ENCODE measurements around the gene ENTPD7.

Gene ENTPD7

GRCh38 chr10:99682752-99683151, 23.4 kb downstream of the ENTPD7 start:
- H3K4me3 ChIP-seq (ENCODE audit: low read length), result no peak overlapping the region
- no peak for DNase-seq (ENCODE audit: low read depth, low spot score)
- no peaks in the 10 kb centered on the region for H3K4me1 ChIP-seq (ENCODE audit: control insufficient read depth, insufficient read depth, low read length)
- no CpG with 5 or more reads among the region's 1 CpG for WGBS (ENCODE audit: insufficient coverage, insufficient read length)
- H3K27ac ChIP-seq (ENCODE audit: low read length), result no peak overlapping the region
- no peaks in the 10 kb centered on the region; the same call in 1 of the 2 replicates for H3K36me3 ChIP-seq (ENCODE audit: control insufficient read depth, insufficient read depth, low read length)
- H3K27me3 ChIP-seq (ENCODE audit: control insufficient read depth, insufficient read depth, low read length), result no peaks in the 10 kb centered on the region
- no peaks in the 10 kb centered on the region for H3K9me3 ChIP-seq (ENCODE audit: control insufficient read depth, insufficient read depth, low read length)

GRCh38 chr10:99685597-99685967, 26.3 kb downstream of the ENTPD7 start:
- no peak for DNase-seq (ENCODE audit: low read depth, low spot score)
- Histone ChIP-seq H3K27me3 (ENCODE audit: control insufficient read depth, insufficient read depth, low read length) (no peaks in the 10 kb centered on the region), H3K36me3 (ENCODE audit: control insufficient read depth, insufficient read depth, low read length) (no peaks in the 10 kb centered on the region), H3K4me3 (ENCODE audit: low read length) (no peak overlapping the region), H3K9me3 (ENCODE audit: control insufficient read depth, insufficient read depth, low read length) (no peaks in the 10 kb centered on the region), H3K4me1 (ENCODE audit: control insufficient read depth, insufficient read depth, low read length) (no peaks in the 10 kb centered on the region), H3K27ac (ENCODE audit: low read length) (no peak overlapping the region)
- WGBS (ENCODE audit: insufficient coverage, insufficient read length), result no CpG with 5 or more reads among the region's 2 CpGs

- no peak overlapping the region for H3K27ac ChIP-seq (ENCODE audit: low read length)
- no peak for DNase-seq (ENCODE audit: low read depth, low spot score)
- H3K4me3 ChIP-seq (ENCODE audit: low read length), result no peak overlapping the region
- no peaks in the 10 kb centered on the region for H3K4me1 ChIP-seq (ENCODE audit: control insufficient read depth, insufficient read depth, low read length)
- H3K36me3 ChIP-seq (ENCODE audit: control insufficient read depth, insufficient read depth, low read length), result no peaks in the 10 kb centered on the region; the same call in 1 of the 2 replicates
- no peaks in the 10 kb centered on the region for H3K9me3 ChIP-seq (ENCODE audit: control insufficient read depth, insufficient read depth, low read length)
- no CpG with 5 or more reads among the region's 1 CpG for WGBS (ENCODE audit: insufficient coverage, insufficient read length)
- H3K27me3 ChIP-seq (ENCODE audit: control insufficient read depth, insufficient read depth, low read length), result no peaks in the 10 kb centered on the region
Observed at GRCh38 chr10:99689461-99689860, 30.2 kb downstream of the ENTPD7 start.

- no peak for DNase-seq (ENCODE audit: low read depth, low spot score)
- Histone ChIP-seq H3K36me3 (ENCODE audit: control insufficient read depth, insufficient read depth, low read length) (peaks cover 4% of the 10 kb centered on the region), H3K4me3 (ENCODE audit: low read length) (no peak overlapping the region), H3K9me3 (ENCODE audit: control insufficient read depth, insufficient read depth, low read length) (no peaks in the 10 kb centered on the region), H3K27me3 (ENCODE audit: control insufficient read depth, insufficient read depth, low read length) (no peaks in the 10 kb centered on the region), H3K27ac (ENCODE audit: low read length) (no peak overlapping the region), H3K4me1 (ENCODE audit: control insufficient read depth, insufficient read depth, low read length) (no peaks in the 10 kb centered on the region)
- WGBS (ENCODE audit: insufficient coverage, insufficient read length), result no CpG with 5 or more reads among the region's 3 CpGs
Observed at GRCh38 chr10:99693933-99694583, 34.7 kb downstream of the ENTPD7 start.

GRCh38 chr10:99695761-99696160, 36.5 kb downstream of the ENTPD7 start:
- H3K36me3 ChIP-seq (ENCODE audit: control insufficient read depth, insufficient read depth, low read length), result peaks cover 4% of the 10 kb centered on the region
- WGBS (ENCODE audit: insufficient coverage, insufficient read length), result no CpG with 5 or more reads among the region's 6 CpGs

GRCh38 chr10:99698504-99699080, 39.3 kb downstream of the ENTPD7 start:
- Histone ChIP-seq H3K27ac (ENCODE audit: low read length) (no peak overlapping the region), H3K27me3 (ENCODE audit: control insufficient read depth, insufficient read depth, low read length) (no peaks in the 10 kb centered on the region), H3K36me3 (ENCODE audit: control insufficient read depth, insufficient read depth, low read length) (peaks cover 4% of the 10 kb centered on the region), H3K4me1 (ENCODE audit: control insufficient read depth, insufficient read depth, low read length) (no peaks in the 10 kb centered on the region), H3K9me3 (ENCODE audit: control insufficient read depth, insufficient read depth, low read length) (no peaks in the 10 kb centered on the region), H3K4me3 (ENCODE audit: low read length) (no peak overlapping the region)
- DNase-seq (ENCODE audit: low read depth, low spot score), result peak; percentile 1
- WGBS (ENCODE audit: insufficient coverage, insufficient read length), result no CpG with 5 or more reads among the region's 8 CpGs

More at GRCh38 chr10:99695761-99696160, 36.5 kb downstream of the ENTPD7 start:
- H3K27ac ChIP-seq (ENCODE audit: low read length), result no peak overlapping the region
- H3K27me3 ChIP-seq (ENCODE audit: control insufficient read depth, insufficient read depth, low read length), result no peaks in the 10 kb centered on the region
- H3K4me1 ChIP-seq (ENCODE audit: control insufficient read depth, insufficient read depth, low read length), result no peaks in the 10 kb centered on the region
- no peaks in the 10 kb centered on the region for H3K9me3 ChIP-seq (ENCODE audit: control insufficient read depth, insufficient read depth, low read length)
- no peak for DNase-seq (ENCODE audit: low read depth, low spot score)
- H3K4me3 ChIP-seq (ENCODE audit: low read length), result no peak overlapping the region

- peaks cover 4% of the 10 kb centered on the region for H3K36me3 ChIP-seq (ENCODE audit: control insufficient read depth, insufficient read depth, low read length)
- H3K27ac ChIP-seq (ENCODE audit: low read length), result no peak overlapping the region
- H3K27me3 ChIP-seq (ENCODE audit: control insufficient read depth, insufficient read depth, low read length), result no peaks in the 10 kb centered on the region
- WGBS (ENCODE audit: insufficient coverage, insufficient read length), result no CpG with 5 or more reads among the region's 4 CpGs
- H3K4me3 ChIP-seq (ENCODE audit: low read length), result no peak overlapping the region
- no peak for DNase-seq (ENCODE audit: low read depth, low spot score)
- no peaks in the 10 kb centered on the region for H3K9me3 ChIP-seq (ENCODE audit: control insufficient read depth, insufficient read depth, low read length)
- H3K4me1 ChIP-seq (ENCODE audit: control insufficient read depth, insufficient read depth, low read length), result no peaks in the 10 kb centered on the region
Observed at GRCh38 chr10:99700649-99701048, 41.3 kb downstream of the ENTPD7 start.

GRCh38 chr10:99708428-99709012, 49.2 kb downstream of the ENTPD7 start:
- H3K36me3 ChIP-seq (ENCODE audit: control insufficient read depth, insufficient read depth, low read length), result no peaks in the 10 kb centered on the region; the same call in 1 of the 2 replicates

GRCh38 chr10:99709480-99710229, 50.3 kb downstream of the ENTPD7 start:
- Histone ChIP-seq H3K36me3 (ENCODE audit: control insufficient read depth, insufficient read depth, low read length) (no peaks in the 10 kb centered on the region; the same call in 1 of the 2 replicates), H3K27ac (ENCODE audit: low read length) (no peak overlapping the region), H3K27me3 (ENCODE audit: control insufficient read depth, insufficient read depth, low read length) (no peaks in the 10 kb centered on the region), H3K9me3 (ENCODE audit: control insufficient read depth, insufficient read depth, low read length) (no peaks in the 10 kb centered on the region), H3K4me1 (ENCODE audit: control insufficient read depth, insufficient read depth, low read length) (no peaks in the 10 kb centered on the region), H3K4me3 (ENCODE audit: low read length) (no peak overlapping the region)
- no CpG with 5 or more reads among the region's 4 CpGs for WGBS (ENCODE audit: insufficient coverage, insufficient read length)
- DNase-seq (ENCODE audit: low read depth, low spot score), result peak; percentile 0

More at GRCh38 chr10:99708428-99709012, 49.2 kb downstream of the ENTPD7 start:
- DNase-seq (ENCODE audit: low read depth, low spot score), result no peak
- no CpG with 5 or more reads among the region's 1 CpG for WGBS (ENCODE audit: insufficient coverage, insufficient read length)
- Histone ChIP-seq H3K9me3 (ENCODE audit: control insufficient read depth, insufficient read depth, low read length) (no peaks in the 10 kb centered on the region), H3K27me3 (ENCODE audit: control insufficient read depth, insufficient read depth, low read length) (no peaks in the 10 kb centered on the region), H3K27ac (ENCODE audit: low read length) (no peak overlapping the region), H3K4me1 (ENCODE audit: control insufficient read depth, insufficient read depth, low read length) (no peaks in the 10 kb centered on the region), H3K4me3 (ENCODE audit: low read length) (no peak overlapping the region)

- no peaks in the 10 kb centered on the region for H3K9me3 ChIP-seq (ENCODE audit: control insufficient read depth, insufficient read depth, low read length)
- no peaks in the 10 kb centered on the region for H3K27me3 ChIP-seq (ENCODE audit: control insufficient read depth, insufficient read depth, low read length)
- H3K4me3 ChIP-seq (ENCODE audit: low read length), result no peak overlapping the region
- H3K36me3 ChIP-seq (ENCODE audit: control insufficient read depth, insufficient read depth, low read length), result peaks cover 1% of the 10 kb centered on the region; the same call in 1 of the 2 replicates
- H3K27ac ChIP-seq (ENCODE audit: low read length), result no peak overlapping the region
- peak; percentile 16 for DNase-seq (ENCODE audit: low read depth, low spot score)
- H3K4me1 ChIP-seq (ENCODE audit: control insufficient read depth, insufficient read depth, low read length), result no peaks in the 10 kb centered on the region
Observed at GRCh38 chr10:99711129-99711719, 51.9 kb downstream of the ENTPD7 start.
